Hematopoietic multipotent progenitor cell treated with erythropoietin and hydrocortisone succinate and interleukin-3 and kit ligand, for 6 days (in vitro differentiated cells): ENCODE measurements around the gene TMEM218.
"Not testable (repeated sequence)": the region's sequence is repeated elsewhere in the genome, so short reads cannot be mapped to it uniquely, and the experiment has no call there.

Source experiments
- DNase-seq: peaks from one replicate; pipeline ENCODE4 v3.0.0-alpha.2; 2015

Gene TMEM218

DNA sequence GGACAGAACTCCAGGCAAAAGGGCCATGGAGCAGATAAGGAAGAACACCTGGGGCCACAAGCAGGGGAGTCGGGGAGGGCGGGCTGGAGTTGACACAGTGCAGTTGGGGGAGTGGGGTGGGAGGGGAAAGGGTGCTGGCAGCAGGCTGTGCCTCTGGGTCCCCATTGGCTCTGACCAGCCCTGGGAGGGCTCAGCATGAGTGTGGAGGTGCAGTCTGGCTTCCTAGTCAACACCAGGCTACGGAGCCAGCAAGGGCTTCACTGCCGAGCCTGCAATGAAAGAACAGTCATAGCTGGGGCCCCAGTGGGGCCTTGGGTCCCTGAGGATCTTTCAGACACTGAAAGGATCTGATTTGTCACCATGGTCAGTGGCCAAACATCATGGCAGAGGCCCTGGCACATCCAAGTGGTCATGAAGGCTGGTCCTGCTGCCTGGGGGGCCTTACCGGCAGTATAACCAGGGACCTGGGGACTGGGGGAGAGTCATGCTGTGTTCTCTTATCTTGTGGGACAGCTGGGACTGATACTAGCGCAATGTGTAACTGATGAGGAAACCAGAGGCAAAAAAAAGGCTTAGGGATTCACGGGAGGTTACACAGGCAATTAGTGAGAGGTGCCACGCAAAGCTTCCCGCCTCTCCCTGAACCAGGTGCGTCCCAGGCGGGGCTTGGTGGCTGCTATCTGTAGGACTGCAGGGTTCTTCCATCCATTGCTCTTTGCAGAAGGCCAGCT lies 36.8 kb downstream of the TMEM218 start:
- no peak for DNase-seq

GRCh38 chr11:125073616-125074483 lies 37.6 kb downstream of the TMEM218 start:
- DNase-seq, result no peak

DNA sequence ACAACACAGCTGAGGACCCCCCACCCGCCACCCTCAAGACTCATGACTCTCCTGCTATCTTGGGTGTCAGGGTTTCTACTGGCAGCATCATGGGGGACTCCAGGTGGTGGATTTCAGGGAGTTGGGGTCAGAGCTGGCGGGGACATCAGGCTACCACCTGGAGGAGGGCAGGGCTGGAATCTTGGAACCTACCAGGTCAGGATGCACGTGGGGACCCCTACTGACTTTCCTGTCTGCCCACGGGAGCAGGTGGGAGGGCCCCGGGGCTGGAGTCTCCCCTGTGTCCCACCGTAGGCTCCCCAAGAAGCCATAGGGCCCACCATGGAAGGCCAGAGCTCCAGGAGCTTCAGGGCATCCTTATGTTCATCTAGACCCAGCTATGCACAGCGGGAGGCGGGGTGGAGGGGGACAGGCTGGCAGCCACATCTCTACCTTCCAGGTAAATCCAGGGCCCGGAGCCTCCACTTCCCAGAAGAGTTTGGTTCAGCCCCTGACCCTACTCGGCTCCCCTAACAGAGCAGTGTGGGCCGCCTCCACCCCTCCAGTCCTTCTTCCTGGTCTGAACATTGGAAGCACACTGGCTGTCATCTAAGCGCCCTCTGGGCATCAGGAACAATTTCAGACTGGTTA lies 38.4 kb downstream of the TMEM218 start:
- no peak for DNase-seq

GRCh38 chr11:125072218-125072960 lies 39.0 kb downstream of the TMEM218 start:
- no peak for DNase-seq

GRCh38 chr11:125071846-125072217 lies 39.6 kb downstream of the TMEM218 start:
- no peak for DNase-seq

GRCh38 chr11:125071435-125071834 lies 40.0 kb downstream of the TMEM218 start:
- DNase-seq, result no peak

DNA sequence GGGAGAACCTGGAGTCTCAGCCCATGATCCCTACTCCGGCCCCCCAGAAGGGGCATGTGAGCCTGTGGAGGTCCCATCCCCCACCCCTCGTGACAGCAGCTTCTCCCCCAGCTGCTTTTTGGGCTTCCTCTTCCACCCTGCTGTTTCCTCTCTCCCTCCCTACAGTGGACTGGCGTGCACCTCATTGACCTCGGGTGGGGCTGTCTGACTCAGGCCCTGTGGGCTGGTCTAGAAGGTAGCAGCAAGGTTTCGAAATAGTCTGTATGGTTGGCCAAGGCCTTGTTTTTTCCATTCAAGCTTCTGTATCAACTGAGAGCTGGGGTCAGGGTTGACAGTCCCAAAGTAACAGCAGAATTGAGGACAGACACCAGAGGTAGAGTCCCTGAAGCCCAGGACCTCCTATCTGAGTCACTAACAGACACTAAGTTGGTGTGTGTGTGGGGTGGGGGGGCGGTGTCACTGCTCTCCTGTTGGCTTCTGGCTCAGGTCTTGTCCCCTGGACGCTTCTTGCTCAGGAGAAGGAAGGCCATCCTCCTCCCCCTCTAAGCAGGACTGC lies 40.6 kb downstream of the TMEM218 start:
- DNase-seq, result peak; percentile 73

- no peak for DNase-seq
Observed at GRCh38 chr11:125069796-125070195, 41.6 kb downstream of the TMEM218 start.

- DNase-seq, result peak; percentile 16
Observed at GRCh38 chr11:125069008-125069407, 42.4 kb downstream of the TMEM218 start.

GRCh38 chr11:125068368-125068767 lies 43.1 kb downstream of the TMEM218 start:
- DNase-seq, result no peak

GRCh38 chr11:125064070-125064469 lies 47.4 kb downstream of the TMEM218 start:
- no peak for DNase-seq

DNA sequence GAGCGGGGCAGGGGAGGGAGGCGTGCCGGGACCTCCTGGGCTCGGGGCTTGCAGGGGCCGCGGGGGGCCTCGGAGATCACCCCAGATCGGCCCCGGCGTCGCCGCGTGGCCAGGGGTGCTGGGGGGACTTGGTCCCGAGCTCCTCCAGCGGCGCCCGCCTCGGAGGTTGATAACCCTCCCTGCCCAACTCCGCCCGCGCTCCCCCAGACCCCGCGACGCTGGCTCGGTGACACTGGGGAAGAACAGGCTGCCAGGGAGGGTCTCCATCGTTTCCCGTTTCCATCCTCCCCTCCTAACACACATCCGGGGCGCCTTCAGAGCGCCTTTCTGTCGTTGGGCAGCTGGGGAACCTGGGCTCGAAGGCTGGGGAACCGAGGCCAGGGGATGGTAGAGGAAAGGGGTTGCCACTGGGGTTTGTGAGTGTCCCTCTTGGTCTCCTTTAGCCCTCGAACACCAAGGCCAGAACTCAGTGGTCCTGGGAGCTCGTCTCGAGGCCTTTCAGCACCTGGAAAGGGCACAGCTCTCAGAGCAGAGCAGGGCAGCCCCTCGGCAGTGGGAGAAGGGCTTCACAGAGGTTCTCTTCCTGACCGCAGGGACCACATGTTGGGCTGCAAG lies 47.9 kb downstream of the TMEM218 start:
- DNase-seq, result no peak

DNA sequence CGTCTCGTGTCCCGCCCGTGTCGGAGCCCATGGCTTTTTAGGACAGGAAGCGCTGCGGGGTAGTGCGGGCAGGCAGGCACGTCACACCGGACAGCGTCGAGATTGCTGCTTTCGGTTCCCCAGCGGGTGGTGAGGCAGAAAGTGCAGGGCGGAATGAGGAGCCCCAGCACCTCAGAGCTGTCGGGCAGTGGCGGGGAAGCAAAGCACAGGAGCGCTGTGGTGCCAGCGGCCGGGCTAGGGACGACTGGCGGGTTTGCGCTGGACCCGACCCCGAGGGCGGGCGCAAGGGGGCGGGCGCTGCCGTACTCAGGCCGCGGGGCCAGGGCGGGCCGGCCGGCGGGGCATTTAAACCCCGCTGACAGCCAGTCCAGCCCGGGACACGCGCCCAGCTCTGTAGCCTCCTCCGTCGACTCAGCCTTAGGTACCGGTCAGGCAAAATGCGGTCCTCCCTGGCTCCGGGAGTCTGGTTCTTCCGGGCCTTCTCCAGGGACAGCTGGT lies 48.4 kb downstream of the TMEM218 start, which contains the start of gene SLC37A2:
Gene SLC37A2, plus strand, starts transcription at position 375 of the 498 bp plus-strand sequence. Its CDS starts 63 bp downstream, at position 438.
- peak; percentile 45 for DNase-seq

DNA sequence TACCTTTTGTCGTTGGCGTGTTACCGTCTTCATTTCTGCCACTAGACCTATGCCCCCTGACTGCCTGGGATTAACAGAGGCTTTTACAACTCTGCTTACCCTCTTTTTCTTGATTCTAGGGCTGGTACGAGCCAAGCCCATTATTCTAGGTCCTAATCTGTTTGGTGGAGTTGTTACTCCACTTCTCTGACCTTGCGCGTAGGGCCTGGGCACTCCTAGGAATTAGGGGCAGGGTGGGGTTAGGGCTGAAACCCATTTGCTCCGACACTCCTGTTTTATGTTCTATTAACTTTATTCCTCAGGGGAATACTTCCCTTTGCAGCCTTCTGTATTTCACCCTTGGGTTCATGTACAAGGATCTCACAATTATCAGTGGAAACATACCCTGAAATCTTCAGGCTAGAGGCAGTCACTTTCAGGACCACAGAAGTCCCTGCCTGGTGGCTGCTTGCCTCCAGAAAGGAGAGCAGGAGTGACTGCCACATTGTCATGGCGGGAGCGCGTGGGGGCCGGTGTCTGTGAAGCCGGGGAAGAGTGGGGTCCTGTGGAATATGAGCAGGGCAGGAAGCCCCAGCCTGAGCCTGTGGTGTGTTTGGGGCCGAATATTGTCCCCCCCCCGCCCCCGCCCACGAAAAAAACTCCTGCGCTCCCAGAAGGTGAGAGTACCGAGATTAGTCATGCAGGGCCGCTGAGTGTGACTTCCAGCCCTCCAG lies 49.1 kb downstream of the TMEM218 start:
- no peak for DNase-seq

- no peak for DNase-seq
Observed at GRCh38 chr11:125061281-125061680, 50.1 kb downstream of the TMEM218 start.

- DNase-seq, result no peak
Observed at GRCh38 chr11:125057693-125058016, 53.8 kb downstream of the TMEM218 start.

DNA sequence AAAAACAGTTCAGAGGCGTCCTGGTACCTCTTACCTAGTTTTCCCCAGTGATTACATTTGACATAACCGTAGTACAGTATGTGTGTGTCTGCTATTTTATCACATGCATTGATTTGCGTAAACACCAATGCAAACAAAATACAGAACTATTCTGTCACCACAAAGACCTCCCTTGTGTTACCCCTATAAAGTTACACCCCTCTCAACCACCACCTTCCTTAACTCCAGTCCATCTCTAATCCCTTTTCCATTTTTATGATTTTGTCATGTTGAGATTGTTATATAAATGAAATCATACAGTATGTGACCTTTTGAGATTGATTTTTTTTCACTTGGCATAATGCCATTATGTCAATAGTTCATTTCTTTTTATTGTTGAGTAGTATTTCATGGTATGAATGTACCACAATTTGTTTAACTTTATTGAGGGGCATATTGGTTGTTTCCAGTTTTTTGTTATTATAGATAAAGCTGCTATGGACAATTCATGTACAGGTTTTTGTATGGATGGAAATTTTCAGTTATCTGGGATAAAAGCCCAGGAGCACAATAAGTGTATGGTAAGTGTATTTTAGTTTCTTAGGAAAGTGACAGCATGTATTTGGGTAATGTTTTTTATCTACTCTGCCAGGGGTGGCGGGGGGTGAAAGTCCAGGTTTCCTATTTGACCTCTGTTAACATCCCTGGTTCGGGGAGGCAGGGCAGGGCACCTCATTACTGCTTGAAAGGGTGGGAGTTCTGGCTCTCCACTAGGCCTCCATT lies 54.3 kb downstream of the TMEM218 start:
- DNase-seq, result no peak

DNA sequence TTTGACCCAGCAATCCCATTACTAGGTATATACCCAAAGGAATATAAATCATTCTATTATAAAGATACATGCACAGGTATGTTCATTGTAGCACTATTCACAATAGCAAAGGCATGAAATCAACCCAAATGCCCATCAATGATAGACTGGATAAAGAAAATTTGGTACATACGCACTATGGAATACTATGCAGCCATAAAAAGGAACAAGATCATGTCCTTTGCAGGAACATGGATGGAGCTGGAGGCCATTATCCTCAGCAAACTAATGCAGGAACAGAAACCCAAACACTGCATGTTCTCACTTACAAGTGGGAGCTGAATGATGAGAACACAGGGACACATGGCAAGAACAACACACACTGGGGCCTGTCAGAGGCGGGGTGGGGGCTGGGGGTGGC lies 55.3 kb downstream of the TMEM218 start:
- DNase-seq, result not testable (repeated sequence)

DNA sequence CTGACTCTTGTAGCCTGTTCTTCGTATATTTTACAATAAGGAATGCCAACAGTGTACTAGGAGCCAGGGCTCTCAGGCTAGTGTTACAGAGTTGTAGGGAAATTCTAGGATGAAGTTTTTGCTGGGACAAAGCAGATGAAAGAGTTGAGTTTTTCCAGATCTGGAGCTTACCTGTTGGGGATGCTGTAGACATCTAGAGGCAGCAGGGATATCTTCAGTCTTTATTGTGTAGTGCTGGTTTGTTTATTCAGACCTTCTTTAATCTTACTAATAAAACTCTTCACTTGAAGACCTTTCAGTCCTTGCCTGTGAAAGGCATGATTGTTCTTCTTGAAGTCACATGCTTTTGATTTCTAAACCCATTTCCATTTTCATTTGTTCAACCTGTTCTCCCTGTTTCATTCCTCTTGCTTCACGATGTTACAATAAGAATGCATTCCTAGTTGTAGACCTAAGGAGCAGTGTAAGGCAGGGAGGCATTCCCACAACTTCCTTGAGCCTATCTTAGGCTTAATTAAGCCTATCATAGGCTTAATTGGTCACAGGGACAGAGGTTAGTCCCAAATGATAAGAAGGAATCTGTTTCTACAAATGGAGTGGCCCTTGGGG lies 56.2 kb downstream of the TMEM218 start:
- no peak for DNase-seq

DNA sequence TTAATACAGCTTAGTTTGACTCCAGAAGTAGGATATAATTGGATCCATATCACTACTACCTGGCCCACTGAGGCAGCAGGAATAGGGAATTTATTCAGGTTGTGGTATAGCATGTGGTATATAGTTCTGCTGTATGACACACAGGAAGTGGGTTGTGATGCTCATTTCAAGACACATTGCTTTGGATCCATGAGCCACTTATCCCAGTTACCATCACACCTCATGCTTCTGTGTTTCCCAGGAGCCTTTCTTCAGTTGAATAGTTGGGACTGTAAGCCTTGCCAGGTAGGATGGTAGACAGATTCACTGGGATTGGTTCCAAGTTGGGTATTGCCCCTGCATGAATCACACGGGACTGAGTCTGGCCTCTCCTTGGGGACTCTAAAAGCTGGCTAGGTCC lies 58.3 kb downstream of the TMEM218 start:
- no peak for DNase-seq
